CD4-positive, alpha-beta T cell (primary cell): ENCODE data around the gene RASGRP4. TPM values are rescaled to one million over a fixed set of nuclear protein-coding genes. Genes with fewer than 3 reads are reported as not detected.
"Not testable (repeated sequence)": the region's sequence is repeated elsewhere in the genome, so short reads cannot be mapped to it uniquely, and the experiment has no call there.

ENCODE experiments used
- ATAC-seq: fragments of 200-7000 bp; cut with Tn5 transposase; one replicate; pipeline ENCODE4 v1.10.0; 2022; ENCODE audit warnings: mild to moderate bottlenecking; ENCODE audit not compliant: poor library complexity
- CTCF ChIA-PET: fragments of 350-600 bp; sonication (Branson Sonifier 250); formaldehyde crosslinking; loops from one replicate; lab custom pipeline; 2021; ENCODE audit warnings: antibody characterized with exemption, inconsistent platforms; lab: Charles Lee
- POLR2A ChIA-PET: fragments of 350-600 bp; sonication (Branson Sonifier 250); formaldehyde crosslinking; loops from one replicate; lab custom pipeline; 2021; ENCODE audit warnings: antibody characterized with exemption, inconsistent platforms; lab: Charles Lee
- DNase-seq, 14 experiments: peaks; one replicate each; pipeline ENCODE4 v3.0.0-alpha.2; 2013 to 2020; ENCODE audit warnings: mixed read lengths in 2 of 14
- H3K27ac ChIP-seq, 2 donors: one replicate each; pipeline versions ENCODE4 v1.5.1 to v1.7.0; 2013; ENCODE audit warnings: low read length in 2 of 2, low read depth in 1 of 2, mild to moderate bottlenecking in 1 of 2
- H3K27me3 ChIP-seq, 2 experiments: 1 replicate in 1 of 2; 2 replicates in 1 of 2; pipeline versions ENCODE4 v1.6.1 to v1.7.0; 2013; ENCODE audit warnings: low read length in 2 of 2, control low read depth in 1 of 2, mild to moderate bottlenecking in 1 of 2, moderate library complexity in 1 of 2; ENCODE audit not compliant: insufficient read depth in 2 of 2, control insufficient read depth in 1 of 2
- H3K36me3 ChIP-seq: one replicate; pipeline ENCODE4 v1.6.1; 2013; ENCODE audit warnings: low read length, control low read depth; ENCODE audit not compliant: insufficient read depth
- H3K4me1 ChIP-seq: one replicate; pipeline ENCODE4 v1.6.1; 2013; ENCODE audit warnings: low read length, control low read depth; ENCODE audit not compliant: insufficient read depth
- H3K4me3 ChIP-seq: one replicate; pipeline ENCODE4 v1.5.1; 2013; ENCODE audit warnings: mild to moderate bottlenecking, low read length, moderate library complexity
- H3K9me3 ChIP-seq, 2 experiments: 1 replicate in 1 of 2; 2 replicates in 1 of 2; pipeline versions ENCODE4 v1.6.1 to v1.7.0; 2013; ENCODE audit warnings: low read length in 2 of 2, mild to moderate bottlenecking in 2 of 2, control low read depth in 1 of 2, moderate library complexity in 1 of 2; ENCODE audit not compliant: control insufficient read depth in 1 of 2, insufficient read depth in 1 of 2
- H3K27ac Mint-ChIP-seq: one replicate; pipeline ENCODE4 v1.8.0; 2020; ENCODE audit warnings: mixed read lengths
- H3K27me3 Mint-ChIP-seq: one replicate; pipeline ENCODE4 v1.8.0; 2021; ENCODE audit warnings: mixed read lengths
- H3K36me3 Mint-ChIP-seq: one replicate; pipeline ENCODE4 v1.8.0; 2021; ENCODE audit warnings: low read depth, mixed read lengths
- H3K4me1 Mint-ChIP-seq: one replicate; pipeline ENCODE4 v1.8.0; 2021; ENCODE audit warnings: low read depth, mixed read lengths
- H3K4me3 Mint-ChIP-seq: one replicate; pipeline ENCODE4 v1.8.0; 2020; ENCODE audit warnings: mild to moderate bottlenecking, mixed read lengths
- H3K9me3 Mint-ChIP-seq: one replicate; pipeline ENCODE4 v1.8.0; 2020; ENCODE audit warnings: mixed read lengths
- intact Hi-C, 2 experiments: fragments of 100-400 bp; cut with DNase I in 1 of 2; cut with micrococcal nuclease in 1 of 2; formaldehyde crosslinking; loops; one replicate each; pipeline versions ENCODE4 v1.15.1 to v1.9.0; 2023 to 2025; cut with DNase I, micrococcal nuclease
- total RNA-seq, 174 experiments: library from RNA in 2 of 174; stranded (reverse) in 2 of 174; gene quantifications; one replicate each; pipeline ENCODE4 v1.2.3 and lab custom pipeline; 2021 to 2026
- TF ChIP-seq, protein P1 (sequence below): fragments of 200-600 bp; IDR thresholded peaks from one replicate; pipeline ENCODE4 v1.8.0; 2022; ENCODE audit warnings: antibody characterized with exemption, mild to moderate bottlenecking

The RASGRP4 gene
- total RNA-seq, 2 experiments from 2014 or later, result 0.30 to 0.45 TPM

DNA sequence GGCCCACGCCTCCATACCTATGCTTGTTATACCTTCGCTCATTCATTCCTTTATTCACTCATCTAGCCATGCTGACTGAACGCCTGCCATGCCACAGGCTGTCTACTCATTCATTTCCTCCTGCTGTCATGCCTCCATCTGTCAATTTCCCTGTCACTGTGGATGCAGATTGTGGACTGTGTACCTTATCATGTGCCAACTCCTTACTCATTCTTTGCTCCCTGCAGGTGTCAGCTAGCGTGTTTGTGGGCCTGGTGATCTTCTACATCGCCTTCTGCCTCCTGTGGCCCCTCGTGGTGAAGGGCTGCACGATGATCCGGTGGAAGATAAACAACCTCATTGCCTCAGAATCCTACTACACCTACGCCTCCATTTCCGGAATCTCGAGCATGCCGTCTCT is 55.7 kb downstream of the RASGRP4 start:
- no peak overlapping the region for H3K27ac Mint-ChIP-seq
- no peaks in the 10 kb centered on the region for H3K36me3 ChIP-seq
- TF ChIP-seq, protein P1, sequence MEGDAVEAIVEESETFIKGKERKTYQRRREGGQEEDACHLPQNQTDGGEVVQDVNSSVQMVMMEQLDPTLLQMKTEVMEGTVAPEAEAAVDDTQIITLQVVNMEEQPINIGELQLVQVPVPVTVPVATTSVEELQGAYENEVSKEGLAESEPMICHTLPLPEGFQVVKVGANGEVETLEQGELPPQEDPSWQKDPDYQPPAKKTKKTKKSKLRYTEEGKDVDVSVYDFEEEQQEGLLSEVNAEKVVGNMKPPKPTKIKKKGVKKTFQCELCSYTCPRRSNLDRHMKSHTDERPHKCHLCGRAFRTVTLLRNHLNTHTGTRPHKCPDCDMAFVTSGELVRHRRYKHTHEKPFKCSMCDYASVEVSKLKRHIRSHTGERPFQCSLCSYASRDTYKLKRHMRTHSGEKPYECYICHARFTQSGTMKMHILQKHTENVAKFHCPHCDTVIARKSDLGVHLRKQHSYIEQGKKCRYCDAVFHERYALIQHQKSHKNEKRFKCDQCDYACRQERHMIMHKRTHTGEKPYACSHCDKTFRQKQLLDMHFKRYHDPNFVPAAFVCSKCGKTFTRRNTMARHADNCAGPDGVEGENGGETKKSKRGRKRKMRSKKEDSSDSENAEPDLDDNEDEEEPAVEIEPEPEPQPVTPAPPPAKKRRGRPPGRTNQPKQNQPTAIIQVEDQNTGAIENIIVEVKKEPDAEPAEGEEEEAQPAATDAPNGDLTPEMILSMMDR, result no peak
- DNase-seq, result no peak
- CTCF ChIA-PET, result no interaction called here
- H3K4me3 Mint-ChIP-seq, result no peak overlapping the region
- H3K27ac ChIP-seq, result no peak overlapping the region
- no peaks in the 10 kb centered on the region for H3K9me3 ChIP-seq
- ATAC-seq, result no peak
- H3K36me3 Mint-ChIP-seq, result peaks cover 9% of the 10 kb centered on the region
- no peaks in the 10 kb centered on the region for H3K9me3 Mint-ChIP-seq
- H3K27me3 Mint-ChIP-seq, result peaks cover 20% of the 10 kb centered on the region
- POLR2A ChIA-PET, result no interaction called here
- H3K27me3 ChIP-seq, result peaks cover 0 to 6% of the 10 kb centered on the region in 2 experiments
- H3K4me3 ChIP-seq, result no peak overlapping the region
- intact Hi-C loops, result loop anchor here in 1 of 2 experiments (5.0 kb wide), 1 partner anchor 1198 kb away; the partner anchor contains the start of gene ZNF585A
- H3K4me1 Mint-ChIP-seq, result peaks cover 14% of the 10 kb centered on the region
- H3K4me1 ChIP-seq, result peaks cover 15% of the 10 kb centered on the region

DNA sequence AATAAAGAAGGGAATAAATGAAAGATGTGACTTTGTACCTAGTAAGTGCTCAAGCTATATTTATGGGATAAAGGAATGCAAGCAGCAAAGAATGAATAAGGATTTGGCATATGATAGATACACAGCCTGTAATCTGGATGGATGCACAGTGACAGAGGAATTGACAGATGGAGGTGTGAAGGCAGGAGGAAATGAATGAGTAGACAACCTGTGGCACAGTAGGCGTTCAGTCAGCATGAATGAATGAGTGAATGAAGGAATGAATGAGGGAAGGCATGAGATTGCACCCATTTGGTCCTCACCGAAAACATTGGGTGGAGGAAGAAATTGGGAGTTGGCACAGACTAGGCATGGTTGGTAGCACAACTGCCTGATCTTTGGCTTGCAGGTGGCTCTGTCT is 56.4 kb downstream of the RASGRP4 start:
- Histone ChIP-seq H3K9me3 (no peaks in the 10 kb centered on the region), H3K4me1 (peaks cover 10% of the 10 kb centered on the region), H3K36me3 (no peaks in the 10 kb centered on the region), H3K27ac (no peak overlapping the region), H3K27me3 (peaks cover 0 to 6% of the 10 kb centered on the region in 2 experiments), H3K4me3 (no peak overlapping the region)
- Mint-ChIP-seq H3K27me3 (peaks cover 20% of the 10 kb centered on the region), H3K4me3 (no peak overlapping the region), H3K36me3 (peaks cover 2% of the 10 kb centered on the region), H3K27ac (no peak overlapping the region), H3K9me3 (no peaks in the 10 kb centered on the region), H3K4me1 (peaks cover 6% of the 10 kb centered on the region)
- DNase-seq (no peak), ATAC-seq (no peak)
- intact Hi-C loops, result no loop called here
- CTCF ChIA-PET, result interaction anchor here (1.0 kb wide), 1 partner anchor 126 kb away, joined by 3 read pairs; no protein-coding TSS in a partner anchor
- POLR2A ChIA-PET, result no interaction called here
- TF ChIP-seq, protein P1, result no peak

DNA sequence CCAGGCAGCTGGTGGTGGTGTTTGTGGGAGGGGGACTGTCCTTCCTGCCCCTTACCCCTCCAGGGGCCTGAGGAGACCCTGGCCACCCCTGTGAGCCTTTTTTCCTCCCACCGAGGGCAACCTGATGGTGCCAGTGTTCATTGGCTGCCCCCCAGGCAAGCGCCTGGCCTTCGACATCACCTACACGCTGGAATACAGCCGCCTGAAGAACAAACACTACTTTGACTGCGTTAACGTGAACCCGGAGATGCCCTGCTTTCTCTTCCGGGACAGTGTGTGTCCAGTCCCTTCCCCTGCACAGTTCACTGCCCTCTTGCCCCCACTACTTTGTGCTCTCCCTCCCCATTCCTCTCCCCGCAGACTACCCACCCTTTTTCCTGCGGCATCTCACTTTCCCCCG is 59.0 kb downstream of the RASGRP4 start:
- TF ChIP-seq, protein P1, result no peak
- Histone ChIP-seq H3K27ac (no peak overlapping the region), H3K27me3 (peaks cover 0 to 6% of the 10 kb centered on the region in 2 experiments), H3K36me3 (no peaks in the 10 kb centered on the region), H3K4me1 (peaks cover 12% of the 10 kb centered on the region), H3K9me3 (peaks cover 0 to 7% of the 10 kb centered on the region in 2 experiments), H3K4me3 (no peak overlapping the region)
- no peak for DNase-seq
- ATAC-seq, result no peak
- no peaks in the 10 kb centered on the region for H3K9me3 Mint-ChIP-seq
- ChIA-PET POLR2A (no interaction called here), CTCF (no interaction called here)
- no peaks in the 10 kb centered on the region for H3K4me1 Mint-ChIP-seq
- intact Hi-C loops, result no loop called here
- H3K36me3 Mint-ChIP-seq, result no peaks in the 10 kb centered on the region
- H3K4me3 Mint-ChIP-seq, result no peak overlapping the region
- H3K27ac Mint-ChIP-seq, result no peak overlapping the region
- peaks cover 20% of the 10 kb centered on the region for H3K27me3 Mint-ChIP-seq

DNA sequence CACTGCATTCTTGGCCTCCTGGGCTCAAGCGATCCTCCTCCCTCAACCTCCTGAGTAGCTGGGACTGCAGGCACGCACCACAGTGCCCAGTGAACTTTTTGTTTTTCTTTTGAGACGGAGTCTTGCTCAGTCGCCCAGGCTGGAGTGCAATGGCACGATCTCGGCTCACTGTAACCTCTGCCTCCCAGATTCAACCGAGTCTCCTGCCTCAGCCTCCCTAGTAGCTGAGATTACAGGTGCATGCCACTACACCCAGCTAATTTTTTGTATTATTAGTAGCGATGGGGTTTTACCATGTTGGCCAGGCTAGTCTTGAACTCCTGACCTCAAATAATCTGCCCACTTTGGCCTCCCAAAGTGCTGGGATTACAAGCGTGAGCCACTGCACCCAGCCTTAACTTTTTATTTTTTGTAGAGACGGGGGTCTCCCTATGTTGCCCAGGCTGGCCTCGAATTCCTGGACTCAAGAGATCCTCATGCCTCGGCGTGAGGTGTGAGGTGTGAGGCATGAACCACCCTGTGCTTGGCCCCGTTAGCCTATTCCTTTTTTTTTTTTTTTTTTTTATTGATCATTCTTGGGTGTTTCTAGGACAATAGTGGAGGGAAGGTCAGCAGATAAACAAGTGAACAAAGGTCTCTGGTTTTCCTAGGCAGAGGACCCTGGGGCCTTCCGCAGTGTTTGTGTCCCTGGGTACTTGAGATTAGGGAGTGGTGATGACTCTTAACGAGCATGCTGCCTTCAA is 62.9 kb downstream of the RASGRP4 start:
- Histone ChIP-seq H3K4me3 (peak overlapping the region; percentile 74), H3K4me1 (peaks cover 19% of the 10 kb centered on the region)
- ATAC-seq, H3K27ac ChIP-seq, H3K36me3 Mint-ChIP-seq, H3K9me3 ChIP-seq, DNase-seq, H3K9me3 Mint-ChIP-seq, H3K36me3 ChIP-seq, H3K27me3 ChIP-seq, intact Hi-C loops, H3K27ac Mint-ChIP-seq: not testable (repeated sequence)
- Mint-ChIP-seq H3K4me3 (peak overlapping the region; percentile 42), H3K27me3 (peaks cover 24% of the 10 kb centered on the region), H3K4me1 (peaks cover 14% of the 10 kb centered on the region)
- CTCF ChIA-PET, result interaction anchor here (1.5 to 2.5 kb wide), 2 partner anchors 11 to 39 kb away, joined by 4 to 7 read pairs; partner anchors contain the start of genes FAM98C and PSMD8
- POLR2A ChIA-PET, result interaction anchor here (2.3 kb wide), 1 partner anchor 11 kb away, joined by 11 read pairs; the partner anchor contains the start of gene PSMD8
